PC-3 (cell line): ENCODE measurements around the gene MN1. TPM values are rescaled to one million over a fixed set of nuclear protein-coding genes. Genes with fewer than 3 reads are reported as not detected.

Experiments used
- ATAC-seq: fragments of 200-7000 bp; cut with Tn5 transposase; 2 replicates; pipeline ENCODE4 v1.9.1; 2020; ENCODE audit warnings: mild to moderate bottlenecking, moderate library complexity
- BruUV-seq: library from RNA; stranded (reverse); fragments of 400-500 nt; replicated peaks from 2 replicates; lab custom pipeline; 2021; lab: Mats Ljungman, UMichigan
- CTCF ChIA-PET: fragments of 300-600 bp; sonication (Branson Sonifier 250); formaldehyde crosslinking; loops from one replicate; lab custom pipeline; 2022; ENCODE audit warnings: antibody characterized with exemption; lab: Charles Lee
- POLR2A ChIA-PET: fragments of 300-600 bp; sonication (Branson Sonifier 250); formaldehyde crosslinking; loops from one replicate; lab custom pipeline; 2022; ENCODE audit warnings: antibody characterized with exemption; ENCODE audit not compliant: unreplicated experiment; lab: Charles Lee
- DNase-seq: peaks from one replicate; pipeline ENCODE4 v3.0.0-alpha.2; 2015
- H2AFZ ChIP-seq: fragments of 300-600 bp; sonication (generic); 2 replicates; pipeline ENCODE4 v1.6.0; 2016; ENCODE audit warnings: antibody characterized with exemption, low read length
- H3F3A ChIP-seq: fragments of 300-600 bp; sonication (generic); one replicate; pipeline ENCODE4 v1.6.0; 2017; ENCODE audit warnings: antibody characterized with exemption, low read length, control low read depth, mild to moderate bottlenecking; ENCODE audit not compliant: unreplicated experiment
- H3K27ac ChIP-seq: fragments of 300-600 bp; sonication (generic); 2 replicates; pipeline ENCODE4 v1.5.1; 2016; ENCODE audit warnings: mild to moderate bottlenecking, low read length
- H3K27me3 ChIP-seq: fragments of 300-600 bp; sonication (generic); 2 replicates; pipeline ENCODE4 v1.6.1; 2016; ENCODE audit warnings: low read length, mixed read lengths
- H3K36me3 ChIP-seq: fragments of 300-600 bp; sonication (generic); 2 replicates; pipeline ENCODE4 v1.6.1; 2016; ENCODE audit warnings: low read depth, mixed run types, low read length, mixed read lengths
- H3K4me1 ChIP-seq: fragments of 300-600 bp; sonication (generic); 2 replicates; pipeline ENCODE4 v1.5.1; 2016; ENCODE audit warnings: low read length; ENCODE audit not compliant: insufficient read depth
- H3K4me2 ChIP-seq: fragments of 300-600 bp; sonication (generic); 2 replicates; pipeline ENCODE4 v1.6.0; 2016; ENCODE audit warnings: low read length
- H3K4me3 ChIP-seq: fragments of 300-600 bp; sonication (generic); 2 replicates; pipeline ENCODE4 v1.5.1; 2016; ENCODE audit warnings: mild to moderate bottlenecking, low read length, mixed read lengths
- H3K79me2 ChIP-seq: fragments of 300-600 bp; sonication (generic); 2 replicates; pipeline ENCODE4 v1.6.1; 2017; ENCODE audit warnings: low read length, mixed read lengths
- H3K9ac ChIP-seq: fragments of 300-600 bp; sonication (generic); 2 replicates; pipeline ENCODE4 v1.6.0; 2016; ENCODE audit warnings: mild to moderate bottlenecking, low read length
- H3K9me2 ChIP-seq: fragments of 300-600 bp; sonication (generic); replicated peaks from 2 replicates; pipeline ENCODE4 v1.6.1; 2016; ENCODE audit warnings: mixed run types, low read length, mixed read lengths
- H3K9me3 ChIP-seq: fragments of 300-600 bp; sonication (generic); 2 replicates; pipeline ENCODE4 v1.6.1; 2016; ENCODE audit warnings: low read length, mixed read lengths
- H4K20me1 ChIP-seq: fragments of 300-600 bp; sonication (generic); 2 replicates; pipeline ENCODE4 v1.6.1; 2016; ENCODE audit warnings: low read length, mixed read lengths
- EZH2 ChIP-seq: fragments of 300-600 bp; sonication (generic); IDR thresholded peaks from one replicate; pipeline ENCODE4 v1.6.1; 2017; ENCODE audit warnings: antibody characterized with exemption, mild to moderate bottlenecking, low read length; ENCODE audit not compliant: unreplicated experiment
- EZH2phosphoT487 ChIP-seq: fragments of 300-600 bp; sonication (generic); IDR thresholded peaks from 2 replicates; pipeline ENCODE4 v1.6.1; 2018; ENCODE audit warnings: mild to moderate bottlenecking, antibody characterized with exemption, low read length, borderline replicate concordance
- intact Hi-C: fragments of 100-400 bp; cut with micrococcal nuclease; formaldehyde crosslinking; loops from 2 replicates; pipeline ENCODE4 v1.9.0; 2023
- total RNA-seq: library from RNA; depleted of rRNA; stranded (reverse); fragments of >200 nt; gene quantifications from 2 replicates; pipeline ENCODE4 v1.2.3, GENCODE V29; 2014
- TF ChIP-seq, protein P1 (sequence below): fragments of 300-600 bp; sonication (generic); conservative IDR thresholded peaks from 2 replicates; pipeline ENCODE4 v1.5.1; 2017; ENCODE audit warnings: antibody characterized with exemption, low read depth, mild to moderate bottlenecking, low read length

The MN1 gene
- total RNA-seq, 1 experiment from 2014 or later: 2.7 TPM

DNA sequence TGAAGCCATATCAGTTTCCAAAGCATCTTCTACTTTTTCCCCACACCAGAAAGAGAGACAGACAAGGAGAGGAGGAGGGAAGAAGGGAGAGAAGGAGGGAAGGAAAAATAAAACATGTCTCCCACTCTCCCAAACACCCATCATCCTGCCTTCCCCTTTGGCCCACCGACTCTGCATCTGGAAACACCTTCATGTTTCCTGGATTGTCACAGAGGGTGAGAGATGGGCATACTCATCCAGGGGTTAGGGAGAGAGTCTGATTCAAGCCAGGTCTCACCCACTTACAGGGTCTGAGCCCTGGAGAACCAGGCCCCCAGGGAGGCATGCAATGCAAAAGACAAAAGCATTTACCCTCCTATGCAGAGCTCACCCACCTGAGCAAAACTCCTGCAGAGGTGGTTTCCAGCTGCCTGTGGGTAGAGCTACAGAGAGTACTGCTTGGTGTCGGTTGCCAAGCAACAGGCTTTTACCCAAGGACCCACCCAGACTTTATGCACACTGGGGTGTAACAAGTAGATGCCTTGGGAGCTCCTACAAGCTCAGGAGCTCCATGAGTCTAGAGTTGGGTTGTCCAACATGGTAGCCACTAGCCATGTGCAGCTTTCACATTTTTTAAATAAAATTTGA lies 33.4 kb downstream of the MN1 start:
- Histone ChIP-seq H3K9me3 (no peaks in the 10 kb centered on the region), H3K9ac (no peak overlapping the region), H3K79me2 (no peaks in the 10 kb centered on the region), H3F3A (no peaks in the 10 kb centered on the region), H3K27ac (no peak overlapping the region), H3K4me3 (no peak overlapping the region), H3K27me3 (no peaks in the 10 kb centered on the region), H3K9me2 (no peaks in the 10 kb centered on the region), H4K20me1 (no peaks in the 10 kb centered on the region), H3K36me3 (no peaks in the 10 kb centered on the region), H3K4me2 (no peak overlapping the region), H3K4me1 (no peaks in the 10 kb centered on the region), H2AFZ (no peak overlapping the region)
- POLR2A ChIA-PET: no interaction called here
- ATAC-seq (no peak), DNase-seq (no peak)
- CTCF ChIA-PET: no interaction called here
- no TSS peak for BruUV-seq
- intact Hi-C loops: no loop called here
- TF ChIP-seq EZH2 (no peak), EZH2phosphoT487 (no peak)
- TF ChIP-seq, protein P1, sequence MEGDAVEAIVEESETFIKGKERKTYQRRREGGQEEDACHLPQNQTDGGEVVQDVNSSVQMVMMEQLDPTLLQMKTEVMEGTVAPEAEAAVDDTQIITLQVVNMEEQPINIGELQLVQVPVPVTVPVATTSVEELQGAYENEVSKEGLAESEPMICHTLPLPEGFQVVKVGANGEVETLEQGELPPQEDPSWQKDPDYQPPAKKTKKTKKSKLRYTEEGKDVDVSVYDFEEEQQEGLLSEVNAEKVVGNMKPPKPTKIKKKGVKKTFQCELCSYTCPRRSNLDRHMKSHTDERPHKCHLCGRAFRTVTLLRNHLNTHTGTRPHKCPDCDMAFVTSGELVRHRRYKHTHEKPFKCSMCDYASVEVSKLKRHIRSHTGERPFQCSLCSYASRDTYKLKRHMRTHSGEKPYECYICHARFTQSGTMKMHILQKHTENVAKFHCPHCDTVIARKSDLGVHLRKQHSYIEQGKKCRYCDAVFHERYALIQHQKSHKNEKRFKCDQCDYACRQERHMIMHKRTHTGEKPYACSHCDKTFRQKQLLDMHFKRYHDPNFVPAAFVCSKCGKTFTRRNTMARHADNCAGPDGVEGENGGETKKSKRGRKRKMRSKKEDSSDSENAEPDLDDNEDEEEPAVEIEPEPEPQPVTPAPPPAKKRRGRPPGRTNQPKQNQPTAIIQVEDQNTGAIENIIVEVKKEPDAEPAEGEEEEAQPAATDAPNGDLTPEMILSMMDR: no peak

DNA sequence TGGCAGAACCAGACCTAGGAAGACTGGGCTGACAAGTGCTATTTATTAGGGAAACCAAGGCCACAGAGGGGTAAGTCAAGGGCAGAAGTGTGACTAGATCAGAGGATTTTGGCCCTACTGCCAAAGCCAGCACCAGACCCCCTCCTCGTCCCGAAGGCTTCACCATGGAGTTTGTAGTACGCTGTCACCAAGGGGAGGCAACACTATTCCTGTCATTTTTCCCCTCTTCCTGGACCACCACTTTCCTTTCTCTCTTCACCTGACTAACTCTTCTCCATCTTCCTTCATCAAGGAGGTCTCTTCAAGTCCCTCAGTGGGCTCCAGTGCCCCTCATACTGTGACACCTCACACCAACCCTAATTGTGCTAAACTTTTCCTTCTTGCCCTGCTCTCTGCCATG lies 34.9 kb downstream of the MN1 start:
- Histone ChIP-seq H3K27ac (no peak overlapping the region), H3K4me1 (no peaks in the 10 kb centered on the region), H3K79me2 (no peaks in the 10 kb centered on the region), H3F3A (no peaks in the 10 kb centered on the region), H3K36me3 (no peaks in the 10 kb centered on the region), H2AFZ (no peak overlapping the region), H3K9me3 (no peaks in the 10 kb centered on the region), H3K4me3 (no peak overlapping the region), H3K9me2 (no peaks in the 10 kb centered on the region), H3K27me3 (no peaks in the 10 kb centered on the region), H4K20me1 (no peaks in the 10 kb centered on the region), H3K4me2 (no peak overlapping the region), H3K9ac (no peak overlapping the region)
- ATAC-seq (no peak), DNase-seq (no peak)
- BruUV-seq: no TSS peak
- CTCF ChIA-PET: no interaction called here
- POLR2A ChIA-PET: no interaction called here
- TF ChIP-seq EZH2: no peak
- TF ChIP-seq, protein P1: no peak
- TF ChIP-seq EZH2phosphoT487: no peak
- intact Hi-C loops: no loop called here

GRCh38 chr22:27765706-27766291 lies 35.8 kb downstream of the MN1 start:
- H3K4me3 ChIP-seq: no peak overlapping the region
- no peak overlapping the region for H3K9ac ChIP-seq
- no peak for TF ChIP-seq EZH2
- TF ChIP-seq EZH2phosphoT487: no peak
- TF ChIP-seq, protein P1: no peak
- H3K79me2 ChIP-seq: no peaks in the 10 kb centered on the region
- H4K20me1 ChIP-seq: no peaks in the 10 kb centered on the region
- H3K27ac ChIP-seq: no peak overlapping the region
- no peaks in the 10 kb centered on the region for H3K27me3 ChIP-seq
- ChIA-PET CTCF (no interaction called here), POLR2A (no interaction called here)
- H3K9me3 ChIP-seq: no peaks in the 10 kb centered on the region
- no peaks in the 10 kb centered on the region for H3F3A ChIP-seq
- no peak for ATAC-seq
- H3K9me2 ChIP-seq: no peaks in the 10 kb centered on the region
- intact Hi-C loops: no loop called here
- DNase-seq: no peak
- BruUV-seq: no TSS peak
- H3K4me1 ChIP-seq: no peaks in the 10 kb centered on the region
- no peak overlapping the region for H3K4me2 ChIP-seq
- H2AFZ ChIP-seq: no peak overlapping the region
- H3K36me3 ChIP-seq: no peaks in the 10 kb centered on the region
